Activated naive CD8-positive, alpha-beta T cell treated with anti-CD3 and anti-CD28 coated beads, Interleukin-2, amount 50 U/mL, for 24 hours (primary cell): ENCODE data around the gene WNT3A.

Experiments
- ATAC-seq: fragments of 150-1000 bp; cut with Tn5 transposase; one replicate; pipeline ENCODE4 v1.10.0; 2021
- DNase-seq: peaks from one replicate; pipeline ENCODE4 v3.0.0; 2021
- H3K27ac Mint-ChIP-seq: one replicate; pipeline ENCODE4 v1.8.0; 2021; ENCODE audit warnings: mild to moderate bottlenecking, mixed read lengths
- H3K27me3 Mint-ChIP-seq: one replicate; pipeline ENCODE4 v1.8.0; 2021; ENCODE audit warnings: mixed read lengths
- H3K36me3 Mint-ChIP-seq: one replicate; pipeline ENCODE4 v1.8.0; 2021; ENCODE audit warnings: low read depth, mixed read lengths
- H3K4me1 Mint-ChIP-seq: one replicate; pipeline ENCODE4 v1.8.0; 2021; ENCODE audit warnings: mixed read lengths
- H3K4me3 Mint-ChIP-seq: one replicate; pipeline ENCODE4 v1.8.0; 2021; ENCODE audit warnings: mild to moderate bottlenecking, moderate library complexity, mixed read lengths
- H3K9me3 Mint-ChIP-seq: one replicate; pipeline ENCODE4 v1.8.0; 2021; ENCODE audit warnings: mixed read lengths

WNT3A gene

DNA sequence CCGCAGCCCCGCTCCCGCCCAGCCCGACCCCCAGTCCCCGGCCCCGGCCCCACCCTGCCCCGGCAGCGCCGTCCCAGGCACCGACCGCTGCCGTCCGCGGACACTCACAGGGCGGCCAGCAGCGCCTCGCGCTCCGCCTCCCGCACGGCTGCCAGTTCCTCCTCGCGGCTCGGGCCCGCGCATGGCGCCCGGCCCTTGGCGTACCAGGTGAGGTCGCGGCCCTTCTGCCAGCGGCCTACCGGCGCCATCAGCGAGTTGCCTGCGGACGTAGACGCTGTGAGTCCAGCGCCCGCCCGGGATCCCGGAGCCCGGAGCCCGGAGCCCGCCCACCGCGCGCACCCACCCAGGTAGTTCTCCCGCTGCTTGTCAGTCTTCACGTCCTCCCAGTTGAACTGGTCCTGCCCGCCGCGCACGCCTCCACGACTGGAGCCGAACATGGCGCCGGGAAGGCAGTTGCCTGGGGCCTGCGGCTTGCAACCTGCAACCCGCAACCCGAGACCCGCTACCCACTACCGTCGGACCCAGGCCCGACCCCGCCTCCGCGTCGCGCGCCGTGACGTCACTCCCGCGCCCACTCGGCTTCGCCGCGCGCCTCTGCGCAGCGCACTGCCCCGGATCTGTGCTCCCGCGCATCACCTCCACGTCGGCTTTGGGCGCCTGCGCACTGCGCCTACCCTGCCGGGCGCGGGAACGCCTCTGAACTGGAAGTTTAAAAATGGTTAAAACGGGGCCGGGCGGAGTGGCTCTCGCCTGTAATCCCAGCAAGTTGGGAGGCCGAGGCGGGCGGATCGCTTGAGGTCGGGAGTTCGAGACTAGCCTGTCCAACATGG, 96.2 kb downstream of the WNT3A start, which contains the start of gene C1orf35:
Gene C1orf35 (minus strand): TSS at position 535 of the 830 bp plus-strand sequence. CDS start 98 bp downstream, at position 437.
- Mint-ChIP-seq H3K27me3 (no peaks in the 10 kb centered on the region), H3K4me3 (peak within 1 kb of the TSS; percentile 91), H3K4me1 (peaks cover 30% of the 10 kb centered on the region), H3K27ac (peak within 1 kb of the TSS; percentile 92), H3K36me3 (peaks cover 15% of the 10 kb centered on the region), H3K9me3 (no peaks in the 10 kb centered on the region)
- ATAC-seq (peak; percentile 79), DNase-seq (peak; percentile 97)

- Mint-ChIP-seq H3K4me3 (peak overlapping the region; percentile 91), H3K9me3 (no peaks in the 10 kb centered on the region), H3K36me3 (peaks cover 4% of the 10 kb centered on the region), H3K27ac (peak overlapping the region; percentile 92), H3K27me3 (no peaks in the 10 kb centered on the region), H3K4me1 (peaks cover 37% of the 10 kb centered on the region)
- ATAC-seq (no peak), DNase-seq (no peak)
Measured at GRCh38 chr1:228104526-228105269, 97.9 kb downstream of the WNT3A start.

DNA sequence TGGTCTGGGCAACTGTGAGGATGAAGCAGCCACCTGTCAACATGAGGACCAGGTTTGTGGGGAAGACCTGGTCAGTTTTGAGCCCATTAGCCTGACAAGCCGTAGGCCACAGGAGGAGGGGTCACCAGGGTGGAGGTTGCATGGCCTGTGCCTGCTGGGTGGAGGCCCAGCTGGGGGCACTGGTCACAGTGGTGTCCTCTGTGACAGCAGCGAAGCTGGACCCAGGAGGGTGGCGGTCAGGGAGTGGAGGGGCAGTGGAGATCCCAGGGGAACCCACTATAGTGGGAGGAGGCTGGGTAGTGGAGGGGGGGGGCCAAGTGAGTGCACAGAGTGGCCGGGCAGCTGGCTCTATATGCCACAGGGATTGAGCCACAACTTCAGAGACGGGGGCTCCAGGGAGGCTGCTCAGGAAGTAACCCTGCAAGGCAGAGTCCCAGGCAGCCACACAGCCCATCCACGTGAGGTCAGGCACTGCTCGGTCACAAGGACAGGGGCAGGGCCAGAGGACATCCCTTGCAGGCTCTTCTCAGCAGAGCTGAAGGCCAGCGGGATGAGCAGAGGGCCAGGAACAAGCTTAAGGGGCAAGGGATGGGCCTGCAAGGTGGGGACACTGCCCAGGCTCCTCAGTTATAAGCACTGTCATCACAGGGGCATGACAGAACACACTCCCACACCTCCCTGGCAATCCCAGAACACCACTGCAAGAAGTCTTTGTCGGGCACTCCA, 98.6 kb downstream of the WNT3A start:
- DNase-seq, result no peak
- peaks cover 4% of the 10 kb centered on the region for H3K36me3 Mint-ChIP-seq
- no peak overlapping the region for H3K4me3 Mint-ChIP-seq
- peaks cover 43% of the 10 kb centered on the region for H3K4me1 Mint-ChIP-seq
- H3K9me3 Mint-ChIP-seq, result no peaks in the 10 kb centered on the region
- H3K27ac Mint-ChIP-seq, result no peak overlapping the region
- no peaks in the 10 kb centered on the region for H3K27me3 Mint-ChIP-seq
- no peak for ATAC-seq

DNA sequence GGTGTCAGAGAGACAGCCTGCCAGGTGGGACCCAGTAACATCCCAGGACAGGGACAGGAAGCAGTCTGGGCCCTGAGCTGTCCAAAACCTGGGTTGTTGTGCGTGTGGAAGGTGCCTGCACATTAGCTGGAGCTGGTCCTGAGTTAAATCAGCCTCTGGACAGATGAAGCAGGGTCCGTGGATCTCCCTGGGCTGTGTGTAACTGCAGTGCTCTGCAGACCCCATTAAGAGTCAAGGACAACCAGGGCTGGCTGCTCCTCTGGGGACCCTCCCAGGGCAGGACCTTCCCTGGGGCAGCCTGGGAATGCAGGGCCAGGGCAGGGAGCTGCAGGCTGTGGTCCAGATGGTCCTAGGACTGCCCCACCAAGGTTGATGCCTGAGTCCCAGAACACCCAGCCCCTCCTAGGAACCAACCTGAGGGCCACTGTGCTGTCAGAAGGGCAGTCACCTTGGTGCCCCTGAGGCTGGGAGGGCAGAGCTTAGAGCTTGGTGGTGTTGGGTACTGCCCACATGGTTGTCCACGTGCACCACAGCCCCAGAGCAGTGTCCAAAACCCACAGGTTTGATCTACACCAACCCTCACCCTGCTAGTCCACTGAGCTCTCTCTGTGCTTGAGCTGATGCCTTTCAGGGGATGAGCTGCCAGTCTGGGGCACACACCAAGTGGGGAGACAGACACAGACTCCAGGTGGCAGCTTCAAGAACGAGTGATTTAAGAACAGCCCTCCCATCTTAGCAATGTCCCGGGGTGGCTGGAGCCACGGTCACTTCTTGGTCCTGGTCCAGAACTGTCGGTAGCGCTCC, 99.4 kb downstream of the WNT3A start:
- no peaks in the 10 kb centered on the region for H3K27me3 Mint-ChIP-seq
- DNase-seq, result no peak
- H3K4me3 Mint-ChIP-seq, result no peak overlapping the region
- H3K9me3 Mint-ChIP-seq, result no peaks in the 10 kb centered on the region
- H3K27ac Mint-ChIP-seq, result no peak overlapping the region
- no peak for ATAC-seq
- H3K36me3 Mint-ChIP-seq, result peaks cover 4% of the 10 kb centered on the region
- H3K4me1 Mint-ChIP-seq, result peaks cover 43% of the 10 kb centered on the region

DNA sequence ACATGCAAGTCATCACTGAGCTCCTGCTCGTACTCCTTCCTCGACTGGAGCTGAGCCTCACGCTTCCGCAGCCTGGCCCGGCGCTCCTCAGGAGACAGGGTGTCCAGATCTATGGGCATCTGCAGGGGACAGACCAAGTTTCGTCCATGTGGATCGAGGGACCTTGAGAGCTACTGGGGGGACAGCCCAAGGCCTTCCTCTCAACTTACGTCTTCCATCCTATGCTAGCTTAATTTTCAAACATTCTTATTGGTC, 99.9 kb downstream of the WNT3A start:
- no peak for ATAC-seq
- no peaks in the 10 kb centered on the region for H3K27me3 Mint-ChIP-seq

DNA sequence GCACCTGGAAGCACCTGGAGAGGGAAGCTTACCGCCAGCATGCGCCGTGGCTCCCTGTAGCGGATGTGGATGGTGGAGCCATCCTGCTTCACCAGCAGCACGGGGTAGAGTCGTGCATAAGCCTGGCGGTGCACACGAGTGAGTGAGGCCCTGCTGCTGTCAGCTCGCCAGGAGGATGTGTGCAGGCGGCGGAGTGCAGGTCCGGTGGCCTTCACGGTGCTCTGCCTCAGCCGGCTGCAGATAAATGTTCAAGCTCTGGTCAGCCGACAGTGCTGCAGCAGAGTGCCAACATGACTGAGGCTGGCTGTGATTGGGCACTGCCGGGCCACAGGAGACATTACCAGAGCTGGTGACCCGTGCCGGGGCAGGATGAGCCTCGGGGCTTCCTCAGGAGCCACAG, 100.8 kb downstream of the WNT3A start:
- H3K36me3 Mint-ChIP-seq, result peaks cover 4% of the 10 kb centered on the region
- DNase-seq (no peak), ATAC-seq (no peak)
- H3K27ac Mint-ChIP-seq, result peak overlapping the region; percentile 92
- H3K27me3 Mint-ChIP-seq, result no peaks in the 10 kb centered on the region
- H3K4me1 Mint-ChIP-seq, result peaks cover 38% of the 10 kb centered on the region
- H3K4me3 Mint-ChIP-seq, result peak overlapping the region; percentile 87
- H3K9me3 Mint-ChIP-seq, result no peaks in the 10 kb centered on the region

More for the DNA sequence above, 99.9 kb downstream of the WNT3A start:
- no peaks in the 10 kb centered on the region for H3K9me3 Mint-ChIP-seq
- H3K27ac Mint-ChIP-seq, result no peak overlapping the region
- no peak for DNase-seq
- no peak overlapping the region for H3K4me3 Mint-ChIP-seq
- peaks cover 38% of the 10 kb centered on the region for H3K4me1 Mint-ChIP-seq
- peaks cover 4% of the 10 kb centered on the region for H3K36me3 Mint-ChIP-seq

DNA sequence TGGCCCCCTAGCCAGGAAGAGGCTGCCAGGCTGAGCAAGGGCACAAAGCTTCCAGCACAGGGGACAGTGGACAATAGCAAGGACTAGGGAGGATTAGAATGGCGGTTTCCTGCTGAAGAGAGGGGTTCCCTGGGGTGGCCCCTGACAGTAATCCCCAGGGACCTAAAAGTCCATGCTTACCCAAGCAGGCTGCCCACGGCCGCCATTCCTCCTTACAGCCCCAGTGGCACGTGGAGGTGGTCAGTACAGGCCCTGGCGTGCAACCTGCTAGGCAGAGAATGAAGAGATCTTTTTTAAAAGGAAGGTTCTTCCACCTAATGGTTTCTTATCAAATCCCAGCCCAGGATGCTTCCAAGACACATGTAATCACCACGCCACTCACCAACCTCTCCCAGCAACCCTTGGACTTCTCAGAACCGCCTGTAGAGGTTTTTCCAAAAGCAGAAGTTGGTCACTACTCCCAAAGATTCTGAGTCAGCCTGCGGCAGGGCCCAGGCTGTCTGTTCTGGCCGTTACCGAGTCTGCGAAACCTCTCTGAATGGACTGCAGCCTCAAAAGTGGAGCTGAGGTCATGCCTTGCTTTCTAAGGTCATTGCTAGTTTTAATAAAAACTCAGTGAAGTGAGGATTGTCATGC, 101.4 kb downstream of the WNT3A start:
- Mint-ChIP-seq H3K9me3 (no peaks in the 10 kb centered on the region), H3K27me3 (no peaks in the 10 kb centered on the region), H3K27ac (peak overlapping the region; percentile 92), H3K4me3 (peak overlapping the region; percentile 87), H3K36me3 (peaks cover 4% of the 10 kb centered on the region), H3K4me1 (peaks cover 36% of the 10 kb centered on the region)
- DNase-seq (no peak), ATAC-seq (no peak)

GRCh38 chr1:228108742-228109072, 101.9 kb downstream of the WNT3A start:
- no peaks in the 10 kb centered on the region for H3K9me3 Mint-ChIP-seq
- DNase-seq (no peak), ATAC-seq (peak; percentile 4)
- H3K36me3 Mint-ChIP-seq, result peaks cover 4% of the 10 kb centered on the region
- no peaks in the 10 kb centered on the region for H3K27me3 Mint-ChIP-seq
- peak overlapping the region; percentile 87 for H3K4me3 Mint-ChIP-seq
- H3K4me1 Mint-ChIP-seq, result peaks cover 31% of the 10 kb centered on the region
- peak overlapping the region; percentile 92 for H3K27ac Mint-ChIP-seq

DNA sequence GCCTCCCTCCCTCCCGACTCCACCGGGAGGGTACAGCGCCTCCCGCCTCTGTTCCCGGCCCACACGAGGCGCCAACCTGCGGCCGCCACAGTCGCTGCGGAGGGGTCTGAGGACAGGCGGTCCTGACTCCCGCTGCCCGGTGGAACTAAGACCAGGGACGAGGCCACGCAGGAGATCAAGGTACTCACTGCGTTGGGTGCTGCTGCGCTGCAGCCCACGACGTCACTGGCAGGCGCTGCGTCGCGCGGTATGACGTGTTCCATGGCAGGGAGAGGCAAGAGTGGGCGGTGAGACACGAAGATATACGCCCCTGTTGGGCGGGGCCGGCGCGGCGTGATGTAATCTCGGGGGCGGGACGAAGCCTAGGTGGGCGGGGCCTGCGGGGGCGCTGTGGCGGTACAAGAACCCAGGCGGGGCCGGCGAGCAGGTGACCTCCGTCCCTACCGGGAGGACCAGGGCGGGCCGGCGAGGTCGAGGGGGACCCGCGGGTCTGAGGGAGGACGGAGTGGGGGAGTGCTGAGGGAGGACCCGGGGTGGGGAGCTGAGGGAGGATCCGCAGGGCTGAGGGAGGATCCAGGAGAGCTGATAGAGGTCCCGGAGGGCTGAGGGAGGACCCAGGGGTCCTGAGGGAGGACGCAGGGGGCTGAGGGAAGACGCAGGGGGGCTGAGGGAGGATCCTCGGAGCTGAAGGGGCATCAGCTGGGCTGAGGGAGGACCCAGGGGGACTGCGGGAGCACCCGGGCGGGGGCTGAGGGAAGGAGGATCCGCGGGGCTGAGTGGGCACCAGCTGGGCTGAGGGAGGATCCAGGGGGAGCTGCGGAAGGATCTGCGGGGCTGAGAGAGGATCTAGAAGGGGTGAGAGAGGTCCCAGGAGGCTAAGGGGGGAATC, 102.5 kb downstream of the WNT3A start, which contains the start of gene MRPL55:
Gene MRPL55 (minus strand): TSS at position 227 of the 889 bp plus-strand sequence. CDS start 1,039 bp downstream, outside the sequence.
- H3K4me3 Mint-ChIP-seq, result peak within 1 kb of the TSS; percentile 87
- H3K27me3 Mint-ChIP-seq, result no peaks in the 10 kb centered on the region
- DNase-seq (peak; percentile 99), ATAC-seq (peak; percentile 91)
- no peaks in the 10 kb centered on the region for H3K9me3 Mint-ChIP-seq
- peaks cover 4% of the 10 kb centered on the region for H3K36me3 Mint-ChIP-seq
- peaks cover 25% of the 10 kb centered on the region for H3K4me1 Mint-ChIP-seq
- peak within 1 kb of the TSS; percentile 92 for H3K27ac Mint-ChIP-seq

DNA sequence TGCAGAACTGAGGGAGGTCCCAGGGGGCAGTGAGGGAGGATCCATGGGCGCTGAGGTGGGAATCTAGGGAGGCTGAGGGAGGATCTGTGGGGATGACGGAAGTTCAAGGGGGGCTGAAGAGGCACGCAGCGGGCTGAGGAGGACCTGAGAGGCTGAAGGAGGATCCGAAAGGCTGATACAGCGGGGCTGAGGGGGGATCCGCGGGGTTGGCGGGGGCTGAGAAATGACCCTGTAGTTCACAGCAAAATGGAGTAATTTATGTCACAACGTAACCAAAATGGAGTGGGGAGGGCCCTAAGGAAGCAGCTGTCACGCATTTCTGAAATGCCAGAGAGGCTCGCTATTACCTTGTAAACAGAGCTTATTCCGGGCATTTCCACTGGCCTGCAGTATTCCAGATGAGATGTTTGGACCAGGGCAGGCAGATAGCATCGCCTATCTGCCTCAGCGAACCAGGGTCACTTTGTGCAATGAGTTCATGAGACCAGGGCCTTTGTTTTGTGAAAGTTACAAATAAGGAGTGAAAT, 103.2 kb downstream of the WNT3A start:
- Mint-ChIP-seq H3K27ac (peak overlapping the region; percentile 92), H3K36me3 (peaks cover 4% of the 10 kb centered on the region), H3K9me3 (no peaks in the 10 kb centered on the region), H3K4me3 (peak overlapping the region; percentile 87), H3K4me1 (peaks cover 19% of the 10 kb centered on the region), H3K27me3 (no peaks in the 10 kb centered on the region)
- DNase-seq (no peak), ATAC-seq (no peak)

DNA sequence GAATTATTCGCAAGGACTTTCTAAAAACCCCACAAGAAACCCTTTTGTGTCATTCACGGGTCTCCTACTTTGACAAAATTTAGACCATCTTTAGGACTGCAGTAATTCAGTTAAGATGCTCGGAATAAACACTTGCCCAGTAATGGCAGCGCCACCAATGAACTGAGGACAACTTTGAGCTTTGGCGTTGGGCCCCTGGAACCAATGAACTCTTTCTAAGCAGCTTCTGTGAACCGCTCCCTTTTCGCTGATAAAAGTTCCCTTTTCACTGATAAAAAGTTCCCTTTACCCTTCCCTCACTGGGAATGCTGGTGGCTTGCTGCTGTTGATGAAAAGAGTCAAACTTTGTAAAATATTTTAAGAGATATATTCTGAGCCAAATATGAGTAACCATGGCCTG, 103.8 kb downstream of the WNT3A start:
- H3K9me3 Mint-ChIP-seq, result no peaks in the 10 kb centered on the region
- H3K36me3 Mint-ChIP-seq, result peaks cover 2% of the 10 kb centered on the region
- H3K4me3 Mint-ChIP-seq, result no peak overlapping the region
- DNase-seq (no peak), ATAC-seq (no peak)
- no peaks in the 10 kb centered on the region for H3K27me3 Mint-ChIP-seq
- H3K4me1 Mint-ChIP-seq, result peaks cover 19% of the 10 kb centered on the region
- no peak overlapping the region for H3K27ac Mint-ChIP-seq
